ENCODE data around the gene SNRNP70.
"Not testable (repeated sequence)": the region's sequence is repeated elsewhere in the genome, so short reads cannot be mapped to it uniquely, and the experiment has no call there.

The SNRNP70 gene

DNA sequence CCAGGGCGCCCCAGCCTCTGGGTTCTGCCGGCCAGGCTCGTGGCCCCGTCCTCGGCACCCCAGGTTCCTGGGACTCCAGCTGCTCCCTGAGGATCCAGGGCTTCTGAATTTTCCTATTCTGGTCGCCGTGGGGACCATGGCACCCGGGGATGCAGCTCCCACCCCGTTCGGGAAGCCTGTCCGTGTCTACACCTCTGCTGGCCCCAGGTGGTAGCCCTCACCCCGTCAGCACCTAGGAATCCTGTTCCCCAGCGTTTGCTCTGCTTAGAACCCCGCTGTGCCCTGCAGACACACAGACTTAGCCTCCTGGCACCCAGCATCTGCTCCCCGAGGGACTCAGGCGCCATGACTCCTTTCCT lies 35.1 kb downstream of the SNRNP70 start:
- DNase-seq (ENCODE audit: low spot score) = no peak

- DNase-seq (ENCODE audit: low spot score) = no peak
These were observed 35.6 kb downstream of the SNRNP70 start for GRCh38 chr19:49120868-49121267.

GRCh38 chr19:49121841-49122240 lies 36.6 kb downstream of the SNRNP70 start:
- not testable (repeated sequence) for DNase-seq (ENCODE audit: low spot score)

- DNase-seq (ENCODE audit: low spot score) = not testable (repeated sequence)
These were observed 38.0 kb downstream of the SNRNP70 start for GRCh38 chr19:49123285-49123684.

GRCh38 chr19:49125025-49125731 lies 39.9 kb downstream of the SNRNP70 start:
- DNase-seq (ENCODE audit: low spot score) = no peak

DNA sequence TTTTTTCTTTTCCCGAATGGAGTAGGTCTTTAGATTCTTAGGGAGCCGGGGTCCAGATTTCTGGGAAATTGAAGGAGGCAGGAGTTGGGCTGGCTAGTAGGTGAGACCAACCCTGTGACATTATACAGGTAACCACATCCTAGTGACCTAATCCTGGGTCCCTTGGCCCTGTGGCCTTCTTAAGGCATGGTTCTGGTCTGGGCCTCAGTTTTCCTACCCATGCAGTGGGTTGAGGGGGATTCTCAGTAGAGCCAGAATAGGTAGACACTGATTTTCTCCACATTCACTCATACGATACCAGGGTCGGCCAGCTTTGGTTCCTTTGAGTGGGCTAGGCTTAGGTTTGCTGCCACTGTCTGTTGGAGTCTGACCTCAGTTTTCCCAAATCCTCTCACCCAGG lies 41.3 kb downstream of the SNRNP70 start:
- DNase-seq (ENCODE audit: low spot score) = no peak

- DNase-seq (ENCODE audit: low spot score) = not testable (repeated sequence)
These were observed 42.0 kb downstream of the SNRNP70 start for GRCh38 chr19:49127225-49127624.

DNA sequence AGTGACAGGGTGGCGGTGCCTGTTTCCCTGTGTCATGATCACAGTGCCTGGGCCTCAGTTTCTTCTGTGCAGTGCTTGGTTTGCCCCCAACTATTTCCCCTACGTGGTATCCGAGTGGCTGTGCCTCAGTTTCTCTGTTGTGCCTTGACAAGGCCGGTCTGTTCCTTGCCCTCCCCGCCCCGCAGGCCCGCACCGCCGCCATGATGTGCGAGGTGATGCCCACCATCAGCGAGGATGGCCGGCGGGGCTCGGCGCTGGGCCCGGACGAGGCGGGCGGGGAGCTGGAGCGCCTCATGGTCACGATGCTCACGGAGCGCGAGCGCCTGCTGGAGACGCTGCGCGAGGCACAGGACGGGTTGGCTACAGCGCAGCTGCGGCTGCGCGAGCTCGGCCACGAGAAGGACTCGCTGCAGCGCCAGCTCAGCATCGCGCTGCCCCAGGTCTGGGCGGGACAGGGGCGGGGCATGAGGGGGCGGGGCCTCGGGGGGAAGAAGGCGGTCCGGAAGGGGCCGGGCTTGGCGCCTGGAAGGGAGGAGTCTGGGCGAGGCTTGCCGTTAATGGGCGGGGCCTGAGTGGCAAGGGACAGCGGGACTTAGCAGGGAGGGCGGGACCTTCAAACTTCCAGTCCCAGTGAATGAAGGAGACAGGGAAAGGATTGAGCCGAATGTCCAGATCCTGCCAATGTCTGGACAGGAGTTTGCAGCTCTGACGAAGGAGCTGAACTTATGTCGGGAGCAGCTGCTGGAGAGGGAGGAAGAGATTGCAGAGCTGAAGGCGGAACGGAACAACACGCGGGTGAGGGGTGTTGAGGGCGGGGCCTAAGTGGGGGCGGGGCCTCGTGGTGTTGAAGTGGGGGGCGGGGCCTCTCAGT lies 42.7 kb downstream of the SNRNP70 start:
- DNase-seq (ENCODE audit: low spot score) = peak; percentile 98

GRCh38 chr19:49128545-49129237 lies 43.4 kb downstream of the SNRNP70 start:
- DNase-seq (ENCODE audit: low spot score) = no peak

DNA sequence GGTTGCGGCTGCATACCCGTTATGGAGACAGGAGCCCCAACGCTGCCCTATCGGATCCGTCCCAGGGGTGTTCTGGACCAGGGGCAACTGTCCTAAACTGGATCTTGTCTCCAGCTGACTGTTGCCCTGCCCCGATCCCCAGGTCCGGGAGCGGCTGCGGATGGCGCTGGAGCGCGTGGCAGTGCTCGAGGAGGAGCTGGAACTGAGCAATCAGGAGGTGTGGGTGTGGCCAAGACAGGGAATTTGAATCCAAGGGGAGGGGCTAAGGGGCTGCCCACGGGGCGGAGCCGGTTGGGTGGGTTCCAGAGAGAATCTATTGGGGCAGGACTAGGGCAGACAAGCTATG lies 44.0 kb downstream of the SNRNP70 start:
- no peak for DNase-seq (ENCODE audit: low spot score)

DNA sequence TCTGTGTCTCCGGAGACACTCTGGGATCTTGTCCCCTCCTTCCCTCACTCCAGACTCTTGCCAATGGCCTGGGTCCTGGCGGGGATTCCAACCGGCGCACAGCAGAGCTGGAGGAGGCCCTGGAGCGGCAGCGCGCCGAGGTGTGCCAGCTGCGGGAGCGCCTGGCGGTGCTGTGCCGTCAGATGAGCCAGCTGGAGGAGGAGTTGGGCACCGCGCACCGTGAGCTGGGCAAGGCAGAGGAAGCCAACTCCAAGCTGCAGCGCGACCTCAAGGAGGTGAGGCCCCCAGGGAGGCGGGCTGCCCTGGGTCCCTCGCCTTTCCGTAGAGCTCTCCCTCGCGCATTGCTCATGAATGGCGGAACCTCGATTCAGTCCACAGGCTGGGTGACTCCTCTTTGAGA lies 45.1 kb downstream of the SNRNP70 start:
- no peak for DNase-seq (ENCODE audit: low spot score)

- no peak for DNase-seq (ENCODE audit: low spot score)
These were observed 47.8 kb downstream of the SNRNP70 start for GRCh38 chr19:49132974-49133609.

GRCh38 chr19:49133621-49134454 lies 48.6 kb downstream of the SNRNP70 start:
- DNase-seq (ENCODE audit: low spot score) = no peak

GRCh38 chr19:49135686-49136085 lies 50.4 kb downstream of the SNRNP70 start:
- no peak for DNase-seq (ENCODE audit: low spot score)

DNA sequence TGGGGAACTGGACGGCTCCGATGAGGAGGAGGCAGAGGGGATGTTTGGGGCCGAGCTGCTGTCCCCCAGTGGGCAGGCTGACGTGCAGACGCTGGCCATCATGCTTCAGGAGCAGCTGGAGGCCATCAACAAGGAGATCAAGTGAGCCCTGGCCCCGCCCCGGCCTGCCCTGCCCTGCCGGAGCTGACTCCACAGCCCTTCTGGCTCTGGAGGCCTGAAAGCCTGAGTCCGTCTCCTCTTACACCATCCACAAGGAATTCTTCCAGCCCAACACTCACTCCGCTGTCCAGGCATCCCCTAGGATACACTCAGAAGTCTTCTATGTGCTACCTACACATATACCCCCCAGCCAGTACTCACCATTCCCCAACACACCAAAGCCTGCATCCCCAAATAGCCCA lies 51.5 kb downstream of the SNRNP70 start:
- no peak for DNase-seq (ENCODE audit: low spot score)

GRCh38 chr19:49140951-49141350 lies 55.7 kb downstream of the SNRNP70 start:
- DNase-seq (ENCODE audit: low spot score) = no peak

- no peak for DNase-seq (ENCODE audit: low spot score)
These were observed 56.1 kb downstream of the SNRNP70 start for GRCh38 chr19:49141352-49141751.

DNA sequence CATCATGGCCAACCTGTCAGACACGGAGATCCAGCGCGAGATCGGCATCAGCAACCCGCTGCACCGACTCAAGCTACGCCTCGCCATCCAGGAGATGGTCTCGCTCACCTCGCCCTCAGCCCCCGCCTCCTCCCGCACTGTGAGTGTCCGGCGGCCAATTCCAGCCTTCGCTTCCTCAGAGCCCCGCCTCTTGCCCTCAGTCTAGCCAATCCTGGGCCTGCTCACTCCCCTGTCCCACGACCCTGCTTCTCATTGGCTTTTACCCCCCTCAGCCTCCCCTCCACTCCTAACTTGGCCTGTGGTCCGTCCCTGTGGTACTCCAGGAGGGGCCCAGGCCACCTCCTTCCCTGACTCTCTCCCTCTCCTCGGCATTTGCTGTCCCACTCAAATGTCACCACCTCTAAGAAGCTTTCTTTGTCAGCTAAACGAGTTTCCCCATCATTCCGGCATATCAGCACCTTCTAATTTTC lies 57.6 kb downstream of the SNRNP70 start:
- DNase-seq (ENCODE audit: low spot score) = peak; percentile 89

DNA sequence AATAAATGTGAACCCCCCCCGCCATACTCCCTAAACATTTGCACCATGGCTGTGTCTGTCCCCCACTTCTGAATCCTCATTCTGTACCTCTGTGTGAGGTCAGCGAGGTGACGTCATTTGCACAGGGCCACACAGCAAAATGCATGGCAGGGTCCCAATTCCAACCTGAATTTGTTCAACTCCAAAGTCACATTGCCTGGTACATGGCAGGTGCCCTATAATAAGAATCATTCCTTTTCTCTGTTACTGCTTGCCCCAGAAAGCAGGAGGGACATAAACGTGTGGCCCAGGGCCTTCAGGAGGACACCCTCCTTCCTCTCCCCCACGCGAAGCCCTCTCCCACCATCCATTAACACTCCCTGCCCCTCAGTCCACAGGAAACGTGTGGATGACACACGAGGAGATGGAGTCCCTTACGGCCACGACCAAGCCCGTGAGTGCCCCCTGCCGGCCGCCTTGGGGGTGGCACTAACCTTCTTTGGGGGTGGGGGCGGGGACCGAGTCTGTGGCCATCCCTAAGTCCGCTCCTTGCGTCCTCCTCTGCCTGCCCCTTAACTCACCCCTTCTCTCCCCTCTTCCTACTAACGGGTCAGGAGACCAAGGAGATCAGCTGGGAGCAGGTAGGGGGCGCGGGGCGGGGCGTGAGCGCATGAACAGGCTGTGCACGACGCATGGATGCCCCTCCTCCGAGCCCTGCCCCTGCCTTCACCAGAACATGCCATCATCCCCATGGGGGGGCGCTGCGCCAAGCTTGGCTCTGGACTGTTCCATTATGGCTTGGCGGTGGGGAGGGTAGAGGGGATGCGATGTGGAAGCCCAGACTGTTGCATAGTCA lies 60.5 kb downstream of the SNRNP70 start:
- peak; percentile 67 for DNase-seq (ENCODE audit: low spot score)

DNA sequence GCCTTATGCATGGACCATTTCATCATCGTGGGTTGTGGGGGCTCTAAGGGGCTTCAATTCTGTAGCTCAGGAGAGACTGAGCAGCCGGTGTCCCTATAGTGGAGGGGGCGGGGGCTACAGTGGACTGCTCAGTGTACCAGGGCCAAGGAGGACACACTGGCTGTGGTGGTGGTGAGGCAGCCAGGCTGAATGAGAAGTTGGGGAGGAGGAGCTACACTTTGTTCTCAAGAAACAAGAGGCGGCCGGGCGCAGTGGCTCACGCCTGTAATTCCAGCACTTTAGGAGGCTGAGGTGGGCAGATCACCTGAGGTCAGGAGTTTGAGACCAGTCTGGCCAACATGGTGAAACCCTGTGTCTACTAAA lies 61.1 kb downstream of the SNRNP70 start:
- not testable (repeated sequence) for DNase-seq (ENCODE audit: low spot score)

Data from SW480 (cell line).